Esophagus muscularis mucosa (tissue), 4 donors: ENCODE results near the gene MYLK. TPM values are rescaled to one million over a fixed set of nuclear protein-coding genes. Genes with fewer than 3 reads are reported as not detected.

Experiments used
- DNase-seq: peaks from one replicate; pipeline ENCODE4 v3.0.0-alpha.2; 2017; ENCODE audit errors: extremely low spot score
- H3K27ac ChIP-seq, 4 donors: fragments of 200-600 bp; sonication (generic); replicated peaks in 1 of 4; 1 replicate in 3 of 4; 2 replicates in 1 of 4; pipeline ENCODE4 v1.5.1; 2016 to 2019; ENCODE audit warnings: mild to moderate bottlenecking in 1 of 4
- H3K27me3 ChIP-seq, 4 donors: fragments of 200-600 bp; sonication (generic); one replicate each; pipeline versions ENCODE4 v1.5.1 to v1.6.0; 2016 to 2019
- H3K36me3 ChIP-seq, 4 donors: fragments of 200-600 bp; sonication (generic); one replicate each; pipeline ENCODE4 v1.5.1; 2016 to 2019
- H3K4me1 ChIP-seq, 4 donors: fragments of 200-600 bp; sonication (generic); one replicate each; pipeline ENCODE4 v1.5.1; 2016 to 2019
- H3K4me3 ChIP-seq, 4 donors: fragments of 200-600 bp; sonication (generic); 1 replicate in 2 of 4; 2 replicates in 2 of 4; pipeline ENCODE4 v1.5.1; 2016 to 2019; ENCODE audit warnings: mild to moderate bottlenecking in 4 of 4, moderate library complexity in 1 of 4
- H3K9me3 ChIP-seq, 4 donors: fragments of 200-600 bp; sonication (generic); 1 replicate in 3 of 4; 2 replicates in 1 of 4; pipeline ENCODE4 v1.5.1; 2016 to 2019
- CTCF ChIP-seq, 3 experiments: fragments of 200-600 bp in 2 of 3; fragments of 450-650 bp in 1 of 3; sonication (generic) in 2 of 3; IDR thresholded peaks; one replicate each; pipeline ENCODE4 v1.5.1; 2017 to 2019; ENCODE audit warnings: antibody characterized with exemption in 3 of 3, mild to moderate bottlenecking in 2 of 3, moderate library complexity in 1 of 3
- EP300 ChIP-seq: sonication (generic); formaldehyde crosslinking; IDR thresholded peaks from one replicate; pipeline ENCODE4 v1.6.1; 2017; ENCODE audit warnings: antibody characterized with exemption
- POLR2A ChIP-seq: fragments of 450-650 bp; IDR thresholded peaks from one replicate; pipeline ENCODE4 v1.6.1; 2017; ENCODE audit warnings: antibody characterized with exemption, moderate library complexity, mild to moderate bottlenecking, low read depth
- POLR2AphosphoS5 ChIP-seq, 2 donors: sonication (generic); formaldehyde crosslinking; IDR thresholded peaks; one replicate each; pipeline ENCODE4 v1.6.1; 2017; ENCODE audit warnings: antibody characterized with exemption in 2 of 2
- WGBS: methylation state at CpG from one replicate; pipeline ENCODE4 v1.1.5; 2018; 5-methylcytosine and 5-hydroxymethylcytosine counted together
- intact Hi-C: fragments of 100-400 bp; cut with DNase I; formaldehyde crosslinking; loops from one replicate; pipeline ENCODE4 v1.15.1; 2023
- total RNA-seq, 4 donors: library from RNA; depleted of rRNA; stranded (reverse); fragments of >200 nt; gene quantifications; one replicate each; pipeline versions ENCODE4 v1.1.0 to v1.2.1, GENCODE V29; 2016

Gene MYLK
- total RNA-seq, 4 donors from 2014 or later = 1,983 to 3,208 (median 2,554) TPM

- H3K27ac ChIP-seq = no peak overlapping the region
- H3K9me3 ChIP-seq = peaks cover 0 to 18% (median 7%) of the 10 kb centered on the region in 4 donors
- H3K4me3 ChIP-seq = no peak overlapping the region
- H3K36me3 ChIP-seq = peaks cover 0 to 41% (median 4%) of the 10 kb centered on the region in 4 donors
- TF ChIP-seq EP300 = no peak
- TF ChIP-seq CTCF (IDR thresholded peaks at IDR 0.05) = no peak
- no peak for TF ChIP-seq POLR2AphosphoS5 (IDR thresholded peaks at IDR 0.05)
- no peak for TF ChIP-seq POLR2A
- no peak for DNase-seq
- intact Hi-C loops = no loop called here
- H3K27me3 ChIP-seq = no peaks in the 10 kb centered on the region
- no peaks in the 10 kb centered on the region for H3K4me1 ChIP-seq
These were observed 36.7 kb upstream of the MYLK start for GRCh38 chr3:123920868-123921267.

- no peak overlapping the region for H3K4me3 ChIP-seq
- WGBS = 94% methylated on average over 1 of the region's 1 CpG
- no peaks in the 10 kb centered on the region for H3K27me3 ChIP-seq
- intact Hi-C loops = no loop called here
- no peaks in the 10 kb centered on the region for H3K4me1 ChIP-seq
- no peak for DNase-seq
- TF ChIP-seq CTCF (IDR thresholded peaks at IDR 0.05) (no peak), POLR2A (no peak), EP300 (no peak), POLR2AphosphoS5 (IDR thresholded peaks at IDR 0.05) (no peak)
- H3K27ac ChIP-seq = no peak overlapping the region
- H3K9me3 ChIP-seq = peaks cover 0 to 18% (median 7%) of the 10 kb centered on the region in 4 donors
- peaks cover 0 to 36% (median 4%) of the 10 kb centered on the region in 4 donors for H3K36me3 ChIP-seq
These were observed 36.3 kb upstream of the MYLK start for GRCh38 chr3:123920383-123920782.

DNA sequence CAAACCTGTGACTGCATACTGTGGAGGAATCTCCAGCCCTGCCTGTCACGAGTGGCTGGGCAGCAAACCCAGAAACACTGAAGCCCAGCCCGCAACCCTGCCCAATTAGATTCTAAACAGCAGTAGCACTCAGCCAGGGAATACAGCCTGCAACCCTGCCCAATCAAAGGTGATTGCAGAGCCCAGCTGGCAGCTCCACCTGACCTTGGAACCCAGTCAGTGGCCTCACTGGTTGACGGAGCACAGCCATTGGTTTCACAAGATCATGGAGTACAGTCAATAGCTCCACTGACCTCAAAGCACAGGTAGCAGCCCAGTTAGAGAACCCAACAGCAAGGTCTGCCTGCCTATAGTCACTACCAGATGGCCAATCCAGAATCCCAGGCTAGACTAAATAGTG, 35.2 kb upstream of the MYLK start:
- 100% methylated on average over 1 of the region's 3 CpGs for WGBS
- H3K36me3 ChIP-seq = peaks cover 0 to 31% (median 6%) of the 10 kb centered on the region in 4 donors
- TF ChIP-seq POLR2A = no peak
- H3K4me3 ChIP-seq = no peak overlapping the region
- H3K27me3 ChIP-seq = no peaks in the 10 kb centered on the region
- DNase-seq = no peak
- H3K27ac ChIP-seq = no peak overlapping the region
- no peaks in the 10 kb centered on the region for H3K4me1 ChIP-seq
- intact Hi-C loops = no loop called here
- H3K9me3 ChIP-seq = peaks cover 0 to 18% (median 7%) of the 10 kb centered on the region in 4 donors

GRCh38 chr3:123914829-123915228, 30.7 kb upstream of the MYLK start:
- no peak for DNase-seq
- Histone ChIP-seq H3K9me3 (no peaks in the 10 kb centered on the region), H3K27me3 (no peaks in the 10 kb centered on the region), H3K36me3 (peaks cover 0 to 14% (median 5%) of the 10 kb centered on the region in 4 donors), H3K4me3 (no peak overlapping the region), H3K27ac (no peak overlapping the region), H3K4me1 (no peaks in the 10 kb centered on the region)
- TF ChIP-seq CTCF (IDR thresholded peaks at IDR 0.05) = no peak
- TF ChIP-seq POLR2AphosphoS5 (IDR thresholded peaks at IDR 0.05) = no peak
- no peak for TF ChIP-seq EP300
- TF ChIP-seq POLR2A = no peak
- intact Hi-C loops = no loop called here
- 76% methylated on average over 5 of the region's 5 CpGs for WGBS

GRCh38 chr3:123909785-123910184, 25.7 kb upstream of the MYLK start:
- Histone ChIP-seq H3K4me1 (no peaks in the 10 kb centered on the region), H3K27ac (no peak overlapping the region), H3K4me3 (no peak overlapping the region), H3K36me3 (peaks cover 0 to 1% (median 0%) of the 10 kb centered on the region in 4 donors), H3K27me3 (no peaks in the 10 kb centered on the region), H3K9me3 (no peaks in the 10 kb centered on the region)
- intact Hi-C loops = no loop called here
- DNase-seq = no peak
- WGBS = 92% methylated on average over 2 of the region's 2 CpGs
- TF ChIP-seq CTCF (IDR thresholded peaks at IDR 0.05) = no peak
- TF ChIP-seq POLR2A = no peak
- TF ChIP-seq EP300 = no peak
- no peak for TF ChIP-seq POLR2AphosphoS5 (IDR thresholded peaks at IDR 0.05)
